Astrocyte of the spinal cord (primary cell): ENCODE data around the gene GDF10.

Experiments
- DNase-seq: peaks from one replicate; pipeline ENCODE4 v3.0.0; 2011; ENCODE audit warnings: low read depth, low spot score
- H3K4me3 ChIP-seq: 2 replicates; pipeline ENCODE4 v1.5.1; 2011; ENCODE audit warnings: low read depth, mild to moderate bottlenecking, low read length, moderate library complexity
- CTCF ChIP-seq: IDR thresholded peaks from 2 replicates; pipeline ENCODE4 v1.5.1; 2012; ENCODE audit warnings: low read depth, mild to moderate bottlenecking, low read length, inconsistent platforms
- in situ Hi-C: cut with HindIII; loops from 2 replicates; pipeline ENCODE4 v1.10.0; 2017; ENCODE audit warnings: low sequenced_read_pairs

The GDF10 gene

GRCh38 chr10:47360419-47361040, 60.5 kb downstream of the GDF10 start:
- no peak for DNase-seq
- peak; percentile 0 for TF ChIP-seq CTCF
- H3K4me3 ChIP-seq, result no peak overlapping the region
- in situ Hi-C loops, result no loop called here

GRCh38 chr10:47361293-47361692, 61.3 kb downstream of the GDF10 start:
- in situ Hi-C loops, result no loop called here
- TF ChIP-seq CTCF, result peak; percentile 92
- peak; percentile 24 for DNase-seq
- no peak overlapping the region for H3K4me3 ChIP-seq

GRCh38 chr10:47362199-47362598, 62.2 kb downstream of the GDF10 start:
- DNase-seq, result no peak
- no peak overlapping the region for H3K4me3 ChIP-seq
- in situ Hi-C loops, result no loop called here
- no peak for TF ChIP-seq CTCF
